CD14-positive monocyte (primary cell): Measurements from ENCODE around the gene YARS2. TPM values are rescaled to one million over a fixed set of nuclear protein-coding genes. Genes with fewer than 3 reads are reported as not detected.

Experiments
- DNase-seq, 3 donors: peaks; one replicate each; pipeline ENCODE4 v3.0.0-alpha.2; 2011 to 2022
- H2AFZ ChIP-seq: 2 replicates; pipeline ENCODE4 v1.6.0; 2012; ENCODE audit warnings: mild to moderate bottlenecking, low read depth, low read length, inconsistent platforms; ENCODE audit not compliant: insufficient read depth, poor library complexity, severe bottlenecking
- H3K27ac ChIP-seq, 2 donors: 1 replicate in 1 of 2; 2 replicates in 1 of 2; pipeline ENCODE4 v1.5.1; 2012 to 2013; ENCODE audit warnings: low read length in 2 of 2, control low read depth in 1 of 2, inconsistent platforms in 1 of 2, low read depth in 1 of 2, mild to moderate bottlenecking in 1 of 2
- H3K27me3 ChIP-seq, 2 donors: one replicate each; pipeline versions ENCODE4 v1.6.0 to v1.6.1; 2011 to 2013; ENCODE audit warnings: low read length in 2 of 2; ENCODE audit not compliant: control insufficient read depth in 2 of 2, insufficient read depth in 2 of 2
- H3K36me3 ChIP-seq, 2 donors: replicated peaks in 1 of 2; 1 replicate in 1 of 2; 2 replicates in 1 of 2; pipeline versions ENCODE4 v1.5.1 to v1.6.1; 2012 to 2013; ENCODE audit warnings: low read length in 2 of 2, control low read depth in 1 of 2, inconsistent platforms in 1 of 2, mild to moderate bottlenecking in 1 of 2; ENCODE audit not compliant: insufficient read depth in 2 of 2, control insufficient read depth in 1 of 2
- H3K4me1 ChIP-seq, 2 donors: 1 replicate in 1 of 2; 2 replicates in 1 of 2; pipeline versions ENCODE4 v1.5.1 to v1.6.1; 2012 to 2013; ENCODE audit warnings: low read length in 2 of 2, control low read depth in 1 of 2, inconsistent platforms in 1 of 2, mild to moderate bottlenecking in 1 of 2, moderate library complexity in 1 of 2; ENCODE audit not compliant: insufficient read depth in 2 of 2, control insufficient read depth in 1 of 2
- H3K4me2 ChIP-seq: replicated peaks from 2 replicates; pipeline ENCODE3; 2012; ENCODE audit warnings: low read length, moderate library complexity, mild to moderate bottlenecking; ENCODE audit not compliant: poor library complexity, severe bottlenecking; ENCODE audit errors: extremely low read depth
- H3K4me3 ChIP-seq, 3 experiments: fragments of 200-600 bp in 1 of 3; sonication (generic) in 1 of 3; replicated peaks in 1 of 3; 1 replicate in 2 of 3; 2 replicates in 1 of 3; pipeline ENCODE4 v1.5.1; 2011 to 2013; ENCODE audit warnings: low read length in 3 of 3, mild to moderate bottlenecking in 3 of 3, control low read depth in 2 of 3, low read depth in 2 of 3, inconsistent platforms in 1 of 3, moderate library complexity in 1 of 3
- H3K79me2 ChIP-seq: 2 replicates; pipeline ENCODE4 v1.6.0; 2012; ENCODE audit warnings: mild to moderate bottlenecking, control low read depth, inconsistent platforms, low read length, moderate library complexity; ENCODE audit not compliant: insufficient read depth
- H3K9ac ChIP-seq: 2 replicates; pipeline ENCODE4 v1.6.0; 2017; ENCODE audit warnings: low read length, mild to moderate bottlenecking; ENCODE audit not compliant: insufficient read depth, poor library complexity, severe bottlenecking
- H3K9me3 ChIP-seq, 2 donors: replicated peaks in 1 of 2; 1 replicate in 1 of 2; 2 replicates in 1 of 2; pipeline versions ENCODE4 v1.5.1 to v1.6.1; 2012 to 2013; ENCODE audit warnings: low read length in 2 of 2, control low read depth in 1 of 2; ENCODE audit not compliant: control insufficient read depth in 1 of 2, insufficient read depth in 1 of 2
- H4K20me1 ChIP-seq: 2 replicates; pipeline ENCODE4 v1.6.0; 2012; ENCODE audit warnings: mild to moderate bottlenecking, low read length, control low read depth, moderate library complexity; ENCODE audit not compliant: insufficient read depth
- H3K27ac Mint-ChIP-seq, 7 donors: one replicate each; pipeline ENCODE4 v1.8.0; 2020; ENCODE audit warnings: mild to moderate bottlenecking in 7 of 7, mixed read lengths in 7 of 7, moderate library complexity in 6 of 7, inconsistent platforms in 2 of 7
- H3K27me3 Mint-ChIP-seq, 3 donors: one replicate each; pipeline ENCODE4 v1.8.0; 2021 to 2022; ENCODE audit warnings: low read depth in 3 of 3, mild to moderate bottlenecking in 3 of 3, mixed read lengths in 3 of 3, moderate library complexity in 3 of 3, inconsistent platforms in 1 of 3
- H3K36me3 Mint-ChIP-seq, 2 donors: one replicate each; pipeline ENCODE4 v1.8.0; 2020; ENCODE audit warnings: mixed read lengths in 2 of 2, inconsistent platforms in 1 of 2, mild to moderate bottlenecking in 1 of 2
- H3K4me1 Mint-ChIP-seq: one replicate; pipeline ENCODE4 v1.8.0; 2020; ENCODE audit warnings: mild to moderate bottlenecking, mixed read lengths
- H3K4me3 Mint-ChIP-seq, 2 donors: one replicate each; pipeline ENCODE4 v1.8.0; 2020; ENCODE audit warnings: mild to moderate bottlenecking in 2 of 2, mixed read lengths in 2 of 2, moderate library complexity in 1 of 2
- H3K9me3 Mint-ChIP-seq, 7 donors: one replicate each; pipeline ENCODE4 v1.8.0; 2020 to 2022; ENCODE audit warnings: mixed read lengths in 7 of 7, mild to moderate bottlenecking in 6 of 7, moderate library complexity in 6 of 7, inconsistent platforms in 2 of 7
- CTCF ChIP-seq: fragments of 200-600 bp; IDR thresholded peaks from one replicate; pipeline ENCODE4 v1.8.0; 2022; ENCODE audit warnings: antibody characterized with exemption, mild to moderate bottlenecking
- WGBS: methylation state at CpG from one replicate; pipeline ENCODE4 v1.1.5; 2013; ENCODE audit warnings: missing lambda C conversion rate; ENCODE audit not compliant: insufficient coverage; 5-methylcytosine and 5-hydroxymethylcytosine counted together
- intact Hi-C, 2 donors: fragments of 100-400 bp; cut with micrococcal nuclease; formaldehyde crosslinking; loops; one replicate each; pipeline versions ENCODE4 v1.15.0 to v1.15.1; 2023
- polyA plus RNA-seq, 3 donors: library from polyadenylated mRNA; depleted of rRNA in 1 of 3; unstranded in 2 of 3; stranded (reverse) in 1 of 3; fragments of 300-500 nt in 2 of 3; fragments of >200 nt in 1 of 3; fragmentation: Illumina TruSeq in 2 of 3; gene quantifications; 1 replicate in 2 of 3; 2 replicates in 1 of 3; pipeline ENCODE4 v1.2.3, GENCODE V29; 2012 to 2021

The YARS2 gene
- polyA plus RNA-seq, 3 donors: 4.5 to 7.5 (median 6.6) TPM

- Mint-ChIP-seq H3K36me3 (peaks cover 68 to 90% of the 10 kb centered on the region in 2 donors), H3K4me3 (no peak overlapping the region), H3K27ac (no peak overlapping the region), H3K4me1 (no peaks in the 10 kb centered on the region), H3K27me3 (no peaks in the 10 kb centered on the region), H3K9me3 (no peaks in the 10 kb centered on the region)
- Histone ChIP-seq H4K20me1 (no peaks in the 10 kb centered on the region), H3K4me1 (no peaks in the 10 kb centered on the region), H3K9me3 (no peaks in the 10 kb centered on the region), H2AFZ (no peak overlapping the region), H3K27ac (no peak overlapping the region), H3K4me2 (no peak overlapping the region), H3K4me3 (no peak overlapping the region), H3K9ac (no peak overlapping the region), H3K27me3 (no peaks in the 10 kb centered on the region), H3K36me3 (peaks cover 92 to 100% of the 10 kb centered on the region in 2 donors), H3K79me2 (peaks cover 16% of the 10 kb centered on the region)
- no CpG with 5 or more reads among the region's 2 CpGs for WGBS
- no peak for DNase-seq
- no peak for TF ChIP-seq CTCF
- intact Hi-C loops: no loop called here
Measured at GRCh38 chr12:32737715-32738114, 18.0 kb downstream of the YARS2 start.

GRCh38 chr12:32736445-32736844 is 19.3 kb downstream of the YARS2 start:
- Mint-ChIP-seq H3K27ac (peak overlapping the region in 2 of 7 donors; percentile 21 to 40), H3K4me3 (no peak overlapping the region), H3K36me3 (peaks cover 73 to 90% of the 10 kb centered on the region in 2 donors), H3K9me3 (no peaks in the 10 kb centered on the region), H3K27me3 (no peaks in the 10 kb centered on the region), H3K4me1 (no peaks in the 10 kb centered on the region)
- no peak for DNase-seq
- H3K9me3 ChIP-seq: no peaks in the 10 kb centered on the region
- no peak overlapping the region for H3K27ac ChIP-seq
- H3K9ac ChIP-seq: no peak overlapping the region
- WGBS: 100% methylated on average over 2 of the region's 3 CpGs
- TF ChIP-seq CTCF: no peak
- H3K27me3 ChIP-seq: no peaks in the 10 kb centered on the region
- no peaks in the 10 kb centered on the region for H4K20me1 ChIP-seq
- intact Hi-C loops: no loop called here
- peaks cover 92 to 100% of the 10 kb centered on the region in 2 donors for H3K36me3 ChIP-seq
- no peak overlapping the region for H3K4me3 ChIP-seq
- H2AFZ ChIP-seq: no peak overlapping the region
- no peak overlapping the region for H3K4me2 ChIP-seq
- H3K79me2 ChIP-seq: peaks cover 16% of the 10 kb centered on the region
- H3K4me1 ChIP-seq: no peaks in the 10 kb centered on the region
